Measurements from ENCODE around the gene SENP7. TPM values are rescaled to one million over a fixed set of nuclear protein-coding genes. Genes with fewer than 3 reads are reported as not detected.

Gene SENP7
- polyA plus RNA-seq, 1 of the 3 experiments (the other 2 are of a cell fraction), result 2.7 TPM

DNA sequence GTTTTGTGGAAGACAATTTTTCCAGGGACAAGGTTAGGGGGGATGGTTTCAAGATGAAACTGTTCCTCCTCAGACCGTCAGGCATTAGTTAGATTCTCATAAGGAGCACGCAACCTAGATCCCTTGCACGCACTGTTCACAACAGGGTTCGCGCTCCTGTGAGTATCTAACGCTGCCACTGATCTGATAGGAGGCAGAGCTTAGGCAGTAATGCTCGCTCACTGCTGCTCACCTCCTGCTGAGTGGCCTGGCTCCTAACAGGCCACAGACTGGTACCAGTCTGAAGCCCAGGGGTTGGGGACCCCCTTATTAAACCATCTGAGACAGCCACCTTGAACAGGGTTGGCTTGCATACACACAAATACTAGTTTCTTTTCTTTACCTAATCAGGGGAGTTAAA is 179.1 kb downstream of the SENP7 start:
- Histone ChIP-seq H3K27me3 (ENCODE audit: insufficient read depth) (no peaks in the 10 kb centered on the region), H3K9ac (no peak overlapping the region), H3K36me3 (replicated peaks in 1 of 2; ENCODE audit: control insufficient read depth in 1 of 2, insufficient read depth in 2 of 2, low read length in 1 of 2) (peaks cover 6 to 14% of the 10 kb centered on the region in 2 experiments), H3K4me3 (ENCODE audit: low read depth in 2 of 2, low read length in 1 of 2) (no peak overlapping the region), H3K27ac (ENCODE audit: low read depth in 2 of 2, low read length in 1 of 2) (no peak overlapping the region), H3F3A (replicated peaks; ENCODE audit: insufficient read depth) (no peaks in the 10 kb centered on the region), H3K9me3 (no peaks in the 10 kb centered on the region), H2AFZ (ENCODE audit: low read depth) (no peak overlapping the region), H3K4me2 (no peak overlapping the region), H3K79me2 (ENCODE audit: insufficient read depth) (no peaks in the 10 kb centered on the region), H4K20me1 (ENCODE audit: insufficient read depth) (no peaks in the 10 kb centered on the region), H3K4me1 (ENCODE audit: control insufficient read depth in 1 of 2, insufficient read depth in 2 of 2, low read depth in 1 of 2, low read length in 1 of 2) (no peaks in the 10 kb centered on the region), H3K9me2 (no peaks in the 10 kb centered on the region)
- 85% methylated on average over 7 of the region's 7 CpGs for WGBS (ENCODE audit: low lambda C conversion rate)
- CTCF ChIA-PET, result no interaction called here
- TF ChIP-seq MXI1 (IDR thresholded peaks at IDR 0.05; ENCODE audit: low read depth, low read length), result no peak
- TF ChIP-seq SIN3A (IDR thresholded peaks at IDR 0.05; ENCODE audit: borderline replicate concordance, low read depth, low read length), result no peak
- TF ChIP-seq RAD21 (IDR thresholded peaks at IDR 0.05; ENCODE audit: low read length), result no peak
- TF ChIP-seq TAF1 (IDR thresholded peaks at IDR 0.05; ENCODE audit: borderline replicate concordance, low read depth, low read length), result no peak
- TF ChIP-seq MEF2A (IDR thresholded peaks at IDR 0.05; ENCODE audit: borderline replicate concordance, low read depth), result no peak
- TF ChIP-seq MAX (IDR thresholded peaks at IDR 0.05; ENCODE audit: low read depth), result no peak
- TF ChIP-seq POLR2AphosphoS5 (IDR thresholded peaks at IDR 0.05; ENCODE audit: low read depth, low read length), result no peak
- no peak for TF ChIP-seq EP300 (IDR thresholded peaks at IDR 0.05; ENCODE audit: borderline replicate concordance in 1 of 2, low read depth in 1 of 2, low read length in 1 of 2)
- TF ChIP-seq, protein P1, sequence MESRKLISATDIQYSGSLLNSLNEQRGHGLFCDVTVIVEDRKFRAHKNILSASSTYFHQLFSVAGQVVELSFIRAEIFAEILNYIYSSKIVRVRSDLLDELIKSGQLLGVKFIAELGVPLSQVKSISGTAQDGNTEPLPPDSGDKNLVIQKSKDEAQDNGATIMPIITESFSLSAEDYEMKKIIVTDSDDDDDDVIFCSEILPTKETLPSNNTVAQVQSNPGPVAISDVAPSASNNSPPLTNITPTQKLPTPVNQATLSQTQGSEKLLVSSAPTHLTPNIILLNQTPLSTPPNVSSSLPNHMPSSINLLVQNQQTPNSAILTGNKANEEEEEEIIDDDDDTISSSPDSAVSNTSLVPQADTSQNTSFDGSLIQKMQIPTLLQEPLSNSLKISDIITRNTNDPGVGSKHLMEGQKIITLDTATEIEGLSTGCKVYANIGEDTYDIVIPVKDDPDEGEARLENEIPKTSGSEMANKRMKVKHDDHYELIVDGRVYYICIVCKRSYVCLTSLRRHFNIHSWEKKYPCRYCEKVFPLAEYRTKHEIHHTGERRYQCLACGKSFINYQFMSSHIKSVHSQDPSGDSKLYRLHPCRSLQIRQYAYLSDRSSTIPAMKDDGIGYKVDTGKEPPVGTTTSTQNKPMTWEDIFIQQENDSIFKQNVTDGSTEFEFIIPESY (IDR thresholded peaks at IDR 0.05; ENCODE audit: borderline replicate concordance, low read depth), result no peak
- no peak for TF ChIP-seq FOXM1 (IDR thresholded peaks at IDR 0.05; ENCODE audit: low read depth)
- no peak for TF ChIP-seq YY1 (IDR thresholded peaks at IDR 0.05; ENCODE audit: low read depth)
- no peak for TF ChIP-seq FOXJ3 (CRISPR knock-in tag; IDR thresholded peaks at IDR 0.05)
- no peak for TF ChIP-seq TEAD4 (IDR thresholded peaks at IDR 0.05; ENCODE audit: borderline replicate concordance, insufficient read depth)
- TF ChIP-seq SMC3 (IDR thresholded peaks at IDR 0.05; ENCODE audit: low read depth, low read length), result no peak
- TF ChIP-seq RCOR1 (IDR thresholded peaks at IDR 0.05; ENCODE audit: low read length), result no peak
- TF ChIP-seq ELF1 (IDR thresholded peaks at IDR 0.05), result no peak
- no peak for TF ChIP-seq USF2 (IDR thresholded peaks at IDR 0.05; ENCODE audit: borderline replicate concordance, low read depth, low read length)
- TF ChIP-seq CHD2 (IDR thresholded peaks at IDR 0.05; ENCODE audit: low read length, partially characterized antibody), result no peak
- no peak for TF ChIP-seq GABPA (IDR thresholded peaks at IDR 0.05; ENCODE audit: low read depth)
- TF ChIP-seq JUND (IDR thresholded peaks at IDR 0.05), result no peak
- no peak for DNase-seq
- POLR2A ChIA-PET, result no interaction called here

Measured in SK-N-SH (cell line).